NK-92 treated with Interleukin-12 subunit alpha and Interleukin-12 subunit beta, amount 100 ng/mL, for 24 hours (cell line): ENCODE measurements around the gene ABCG1.
A peak's percentile ranks its signal among the peaks of the same experiment; 100 is the strongest.

Experiments used
- DNase-seq: peaks from one replicate; lab custom pipeline; 2025; lab: John Stamatoyannopoulos, UW

Gene ABCG1

DNA sequence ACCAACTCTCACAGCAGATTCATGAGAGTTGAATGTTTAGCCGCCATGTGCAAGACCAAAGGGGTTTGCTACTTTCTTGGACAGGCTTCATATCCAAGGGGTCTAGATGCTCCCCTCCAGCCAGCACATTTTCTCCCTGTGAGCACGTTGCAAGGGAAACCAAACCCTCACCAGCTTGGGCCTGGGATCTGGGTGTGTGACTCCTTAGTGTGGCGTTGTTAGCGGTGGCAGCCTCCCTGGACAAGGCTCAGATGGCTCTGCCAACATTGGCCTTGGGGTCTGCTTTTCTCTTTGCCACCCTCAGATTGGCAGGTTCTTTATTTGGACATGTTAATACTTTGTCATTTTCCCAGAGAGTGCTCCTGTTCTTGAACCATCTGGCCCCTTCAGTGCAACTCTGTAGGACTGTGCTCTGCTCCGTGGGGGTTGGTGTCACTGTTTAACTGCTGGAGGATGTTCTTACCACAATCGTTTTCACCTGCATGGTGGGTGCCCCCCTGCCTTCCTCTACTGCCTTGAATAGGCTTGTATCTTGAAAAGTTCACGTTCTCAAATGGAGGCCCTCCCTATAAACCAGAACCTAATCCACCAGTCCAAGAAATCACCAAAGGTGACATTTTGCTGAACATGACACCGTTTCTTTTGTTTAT, 13.4 kb downstream of the ABCG1 start:
- peak; percentile 29 for DNase-seq

DNA sequence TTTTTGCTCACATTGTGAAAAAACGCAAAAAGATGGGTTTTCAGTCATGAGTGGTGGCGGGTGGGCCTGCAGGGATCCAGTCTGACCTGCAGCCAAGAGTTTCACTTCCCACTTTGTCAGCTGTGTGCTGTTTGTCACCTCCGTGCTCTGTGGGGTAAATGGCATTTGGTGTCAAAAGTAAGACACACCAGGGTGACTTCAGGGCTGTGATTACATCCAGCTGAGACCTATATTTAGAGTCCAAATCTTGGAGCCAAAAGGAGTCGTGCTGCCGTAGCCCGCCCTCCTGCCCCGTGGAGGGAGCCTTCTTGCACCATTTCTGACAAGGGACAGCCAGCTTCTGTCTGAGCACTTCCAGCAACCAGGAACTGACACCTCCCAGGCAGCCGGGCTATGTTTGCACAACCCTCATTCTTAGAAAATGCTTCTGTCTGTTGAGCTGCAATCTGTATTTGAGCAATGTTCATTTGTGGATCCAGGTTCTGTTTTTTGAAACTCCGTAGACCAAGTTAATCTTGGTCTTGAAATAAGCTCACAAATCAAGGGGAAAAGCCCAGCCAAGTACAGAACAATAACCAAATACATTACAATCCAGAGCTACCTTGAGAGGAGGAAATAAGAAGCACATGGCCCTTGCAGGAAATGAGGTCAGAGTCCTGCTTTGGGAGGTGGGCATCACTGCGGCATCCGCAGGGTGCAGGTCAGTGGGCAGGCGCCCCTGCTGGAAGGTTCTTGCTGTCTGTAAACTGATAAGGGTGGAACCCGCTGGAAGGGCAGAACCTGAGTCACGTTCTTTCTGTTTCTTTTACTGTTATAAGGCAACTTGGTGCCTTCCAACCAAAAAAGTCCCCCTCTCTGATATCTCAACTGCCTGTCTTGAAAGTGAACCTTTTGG, 14.4 kb downstream of the ABCG1 start:
- DNase-seq, result peak; percentile 39

DNA sequence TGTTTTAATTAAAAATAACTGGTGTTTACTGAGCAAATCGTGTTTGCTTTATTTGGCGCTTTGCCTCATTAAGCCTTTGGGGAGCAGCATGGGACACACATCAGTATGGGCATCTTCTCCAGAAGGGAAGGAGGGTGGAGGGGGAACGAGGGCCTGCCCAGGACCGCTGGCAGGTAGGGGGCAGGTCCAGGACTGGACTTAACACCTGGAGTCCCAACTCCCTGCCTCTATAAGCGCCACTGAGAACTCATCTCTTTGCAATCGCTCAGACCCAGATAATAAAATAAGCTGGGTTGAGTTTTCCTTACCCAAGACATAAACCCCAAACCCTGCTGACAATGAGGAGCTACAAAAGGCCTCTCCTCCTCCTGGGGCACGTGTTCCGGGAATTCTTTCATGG, 15.1 kb downstream of the ABCG1 start:
- no peak for DNase-seq

DNA sequence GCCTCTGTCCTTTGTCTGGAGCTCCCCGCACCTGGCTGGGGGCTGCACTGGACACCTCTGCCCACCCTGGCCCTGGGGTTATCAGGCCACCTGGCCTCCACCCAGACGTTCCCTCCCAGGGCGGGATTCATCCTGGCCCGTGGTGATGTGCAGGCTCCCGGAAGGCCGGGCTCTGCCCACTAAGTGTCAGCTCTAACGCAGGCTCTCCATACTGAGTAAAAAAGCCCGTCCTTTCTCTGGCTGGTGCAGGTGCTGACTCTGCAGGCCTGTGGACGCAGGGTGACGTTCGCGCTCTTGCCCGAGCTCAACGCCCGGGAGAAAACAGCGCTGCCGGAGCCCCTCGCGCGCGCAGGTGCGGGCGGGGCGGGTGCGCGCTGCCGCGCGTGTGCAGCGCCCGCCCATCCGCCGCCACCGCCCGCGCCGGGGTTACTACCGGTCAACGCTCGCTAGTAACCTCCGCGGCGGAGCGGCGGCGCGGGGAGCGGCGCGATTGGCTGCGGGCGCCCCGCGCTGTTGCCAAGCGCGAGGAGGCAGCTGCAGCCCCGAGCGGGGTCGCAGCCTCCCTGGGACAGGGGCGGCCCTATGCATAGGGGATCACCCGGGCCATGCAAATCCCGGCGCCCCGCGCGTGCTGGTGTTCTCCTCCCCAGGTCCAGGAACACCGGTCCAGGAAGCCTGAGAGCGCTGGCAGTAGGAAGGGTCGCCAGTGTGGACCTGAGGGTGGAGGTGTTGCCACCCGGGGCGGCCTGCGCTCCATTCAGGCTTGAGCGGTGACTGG, 15.7 kb downstream of the ABCG1 start:
- DNase-seq, result peak; percentile 63

DNA sequence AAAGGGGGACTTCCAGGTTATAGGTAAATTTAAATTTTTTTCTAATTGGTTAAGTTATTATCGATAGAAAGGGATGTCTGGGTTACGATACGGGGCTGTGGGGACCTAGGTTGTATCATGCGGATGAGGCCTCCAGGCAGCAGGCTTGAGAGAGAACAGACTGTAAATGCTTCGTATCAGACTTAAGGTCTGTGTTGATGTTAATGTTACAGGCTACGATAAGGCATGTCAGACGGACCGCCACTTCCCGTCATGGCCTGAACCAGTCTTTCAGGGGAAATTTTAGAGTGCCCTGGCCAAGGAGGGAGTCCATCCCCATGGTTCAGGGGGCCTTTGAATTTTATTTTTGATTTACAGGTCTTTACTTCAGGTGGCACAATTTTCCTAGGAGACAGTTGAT, 16.7 kb downstream of the ABCG1 start:
- DNase-seq, result no peak

DNA sequence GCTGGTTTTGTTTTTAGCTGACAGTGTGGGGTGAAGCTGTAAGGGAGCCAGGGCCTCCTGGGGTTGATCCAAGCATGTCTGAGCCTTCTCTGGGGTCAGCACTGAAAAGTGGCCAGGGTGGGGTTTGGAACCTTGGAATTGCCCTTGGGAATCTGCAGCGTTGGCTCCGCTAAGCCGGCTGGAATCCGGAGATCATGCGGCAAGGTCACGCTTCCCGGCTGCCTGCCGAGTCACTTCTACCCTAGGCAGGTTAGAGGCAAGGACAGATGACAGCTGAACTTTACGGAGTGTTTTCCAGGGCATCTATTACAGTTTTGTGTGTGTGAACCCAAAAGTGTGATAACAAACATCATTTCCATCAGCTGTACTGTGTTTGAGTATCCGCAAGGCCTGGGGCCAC, 17.1 kb downstream of the ABCG1 start:
- DNase-seq, result no peak

DNA sequence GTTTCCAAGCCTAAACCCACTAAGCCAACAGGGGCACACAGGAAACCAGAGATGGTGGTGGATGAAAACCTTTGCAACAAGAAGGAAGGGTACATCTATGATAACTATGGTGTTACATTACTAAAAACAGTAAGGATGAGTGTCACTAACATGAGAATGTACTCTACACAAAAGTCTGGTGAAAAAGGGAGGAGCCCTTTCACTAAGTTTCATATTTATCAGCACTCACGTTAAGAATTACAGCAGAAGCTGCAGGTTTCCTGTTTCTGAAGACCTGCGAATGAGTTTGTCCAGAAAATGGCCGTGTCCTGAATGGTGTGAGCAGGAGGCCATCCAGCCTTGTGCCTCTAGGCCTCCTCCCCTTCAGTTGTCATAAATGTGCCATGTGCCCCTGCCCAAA, 17.8 kb downstream of the ABCG1 start:
- no peak for DNase-seq

DNA sequence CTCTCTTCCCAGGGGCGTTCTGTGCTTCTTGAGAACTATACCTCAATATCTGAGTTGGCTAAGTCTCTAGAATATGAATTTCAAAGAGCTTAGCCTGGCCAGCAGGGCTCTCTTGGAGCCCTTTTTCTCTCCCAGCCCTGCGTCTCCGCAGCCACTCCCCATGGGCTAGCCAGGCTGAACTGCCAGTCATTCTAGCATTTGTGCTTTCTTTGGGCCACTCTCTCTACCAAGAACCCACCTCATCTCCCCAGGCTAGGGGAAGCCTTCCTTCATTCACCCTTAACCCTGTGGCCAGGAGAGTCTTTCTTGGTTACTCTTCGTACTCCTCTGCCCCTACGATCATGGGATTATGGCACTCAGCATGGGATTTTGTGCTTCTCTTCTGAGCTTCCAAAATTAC, 18.2 kb downstream of the ABCG1 start:
- DNase-seq, result no peak

DNA sequence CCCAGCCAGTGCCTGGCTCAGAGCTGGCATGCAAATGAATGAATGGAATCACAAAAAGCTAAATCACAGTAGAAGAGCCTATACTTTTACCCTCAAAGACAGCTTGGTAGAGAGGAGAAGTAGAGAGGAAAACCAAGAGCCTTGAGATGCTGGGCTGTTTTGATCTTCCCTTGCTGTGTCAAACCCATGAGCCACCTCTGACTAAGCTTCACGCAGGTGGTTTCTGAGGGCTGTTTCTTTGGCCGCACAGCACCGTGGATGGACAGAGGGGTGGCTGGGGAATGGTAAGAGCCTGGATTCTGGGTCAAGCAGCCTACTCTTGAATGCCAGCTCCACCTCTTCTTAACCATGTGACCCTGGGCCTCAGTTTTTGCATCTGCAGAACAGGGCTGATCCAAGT, 18.6 kb downstream of the ABCG1 start:
- peak; percentile 68 for DNase-seq

DNA sequence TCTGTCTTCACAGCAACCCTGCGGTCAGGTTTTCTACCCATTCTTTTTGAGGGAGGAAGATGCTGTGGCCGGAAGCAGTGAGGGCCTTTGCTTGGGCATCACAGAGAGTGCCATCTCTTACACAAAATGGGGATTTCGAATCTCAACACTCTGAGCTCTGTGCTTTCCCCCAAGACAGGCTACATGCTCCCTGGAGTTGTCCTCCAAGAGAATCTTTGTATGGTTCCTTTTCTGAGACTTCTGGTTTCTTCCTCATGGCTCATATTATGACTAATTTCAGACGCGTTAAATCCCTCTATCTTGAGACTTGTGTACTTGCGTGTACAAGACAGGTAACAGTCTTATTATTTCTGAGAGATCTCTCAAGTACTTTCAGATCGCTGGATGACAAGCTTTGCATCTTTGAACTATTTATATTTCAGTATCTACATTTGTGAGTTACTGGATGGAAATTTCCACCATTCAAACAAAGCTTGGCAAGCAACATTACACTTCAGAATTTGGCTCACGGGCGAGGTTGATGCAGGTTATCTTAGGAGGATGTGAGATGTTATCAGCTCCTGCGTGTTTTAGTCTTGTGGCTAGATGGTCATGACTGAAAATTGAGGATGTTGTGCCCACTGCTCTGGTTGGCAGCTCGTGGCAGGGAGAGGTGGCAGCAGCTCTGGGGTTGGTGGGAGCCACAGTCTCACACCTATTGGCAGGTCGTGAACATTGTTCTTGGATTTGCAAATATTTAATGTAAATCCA, 19.4 kb downstream of the ABCG1 start:
- peak; percentile 49 for DNase-seq

DNA sequence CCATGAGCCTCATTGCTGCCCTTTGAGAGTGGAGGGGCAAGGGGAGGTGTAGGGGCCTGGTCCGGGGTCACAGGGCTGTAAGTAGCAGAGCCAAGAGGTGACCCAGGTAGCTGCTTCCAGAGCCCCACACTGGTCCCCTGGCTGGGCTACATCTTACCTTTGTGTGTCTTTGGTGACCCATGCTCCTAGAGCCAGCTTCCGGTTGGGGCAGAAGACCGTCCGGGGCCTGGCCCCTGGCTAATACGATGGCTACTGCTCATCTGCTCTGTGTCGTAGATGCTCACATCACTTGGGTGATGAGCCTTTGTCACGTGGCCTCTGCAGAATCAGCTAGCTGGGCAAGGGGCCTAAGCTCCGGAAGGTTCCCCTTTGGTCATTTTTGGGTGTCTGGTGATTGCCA, 20.6 kb downstream of the ABCG1 start:
- DNase-seq, result no peak

DNA sequence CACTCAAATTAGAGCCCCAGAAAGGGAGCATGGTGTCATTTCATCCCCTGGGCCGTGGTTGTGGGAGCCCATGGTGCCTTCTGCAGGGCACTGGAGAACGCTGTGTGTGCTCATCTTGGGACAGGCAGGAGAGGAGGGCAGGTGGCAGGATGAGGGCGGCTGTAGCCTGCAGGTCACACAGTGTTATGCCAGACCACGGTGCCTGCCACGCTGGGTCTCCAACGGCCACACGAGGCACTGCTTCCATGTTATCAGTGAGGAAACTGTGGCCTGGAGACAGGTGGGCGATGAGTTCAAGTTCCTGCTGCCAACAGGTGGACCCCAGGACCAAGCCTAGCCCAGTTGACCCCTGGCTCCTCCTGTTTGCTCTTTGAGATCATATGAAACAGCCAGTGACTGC, 21.0 kb downstream of the ABCG1 start:
- DNase-seq, result no peak

DNA sequence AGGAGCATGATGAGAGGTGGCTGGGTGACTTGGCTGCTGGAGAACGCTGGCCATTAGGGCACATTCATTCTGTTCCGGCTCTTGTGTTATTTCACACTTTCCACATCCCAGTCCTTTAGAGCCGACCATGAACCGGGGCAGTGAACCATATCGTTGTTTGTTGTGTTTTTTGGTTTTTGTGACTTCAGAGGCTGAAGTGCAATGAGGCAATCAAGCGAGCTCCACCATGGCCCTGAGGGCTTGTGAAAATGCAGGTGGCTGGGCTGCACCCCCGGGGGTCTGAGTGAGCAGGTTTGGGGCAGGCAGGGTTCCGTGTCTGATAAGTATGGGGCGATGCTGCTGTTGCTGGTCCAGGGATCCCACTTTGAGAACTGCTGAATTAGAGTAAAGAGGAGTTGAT, 23.7 kb downstream of the ABCG1 start:
- no peak for DNase-seq

DNA sequence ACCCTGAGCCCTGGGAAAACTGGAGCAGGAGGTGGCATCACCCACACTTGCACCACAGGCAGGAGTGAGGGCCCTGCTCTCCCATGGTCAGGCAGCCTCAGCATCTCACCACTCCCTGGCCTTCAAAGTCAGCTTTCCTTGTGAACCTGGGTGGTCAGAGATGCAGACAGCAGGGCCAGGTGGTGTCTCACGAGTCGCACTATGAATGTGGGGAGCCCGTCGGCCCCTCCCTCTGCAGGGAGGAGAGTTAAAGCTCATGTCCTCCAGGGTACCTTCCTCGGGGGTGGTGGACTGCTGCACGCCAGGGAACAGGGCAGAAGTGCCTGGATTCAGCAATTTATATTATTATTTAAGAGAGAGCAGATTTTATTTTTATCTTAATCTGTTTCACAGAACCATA, 24.1 kb downstream of the ABCG1 start:
- no peak for DNase-seq

DNA sequence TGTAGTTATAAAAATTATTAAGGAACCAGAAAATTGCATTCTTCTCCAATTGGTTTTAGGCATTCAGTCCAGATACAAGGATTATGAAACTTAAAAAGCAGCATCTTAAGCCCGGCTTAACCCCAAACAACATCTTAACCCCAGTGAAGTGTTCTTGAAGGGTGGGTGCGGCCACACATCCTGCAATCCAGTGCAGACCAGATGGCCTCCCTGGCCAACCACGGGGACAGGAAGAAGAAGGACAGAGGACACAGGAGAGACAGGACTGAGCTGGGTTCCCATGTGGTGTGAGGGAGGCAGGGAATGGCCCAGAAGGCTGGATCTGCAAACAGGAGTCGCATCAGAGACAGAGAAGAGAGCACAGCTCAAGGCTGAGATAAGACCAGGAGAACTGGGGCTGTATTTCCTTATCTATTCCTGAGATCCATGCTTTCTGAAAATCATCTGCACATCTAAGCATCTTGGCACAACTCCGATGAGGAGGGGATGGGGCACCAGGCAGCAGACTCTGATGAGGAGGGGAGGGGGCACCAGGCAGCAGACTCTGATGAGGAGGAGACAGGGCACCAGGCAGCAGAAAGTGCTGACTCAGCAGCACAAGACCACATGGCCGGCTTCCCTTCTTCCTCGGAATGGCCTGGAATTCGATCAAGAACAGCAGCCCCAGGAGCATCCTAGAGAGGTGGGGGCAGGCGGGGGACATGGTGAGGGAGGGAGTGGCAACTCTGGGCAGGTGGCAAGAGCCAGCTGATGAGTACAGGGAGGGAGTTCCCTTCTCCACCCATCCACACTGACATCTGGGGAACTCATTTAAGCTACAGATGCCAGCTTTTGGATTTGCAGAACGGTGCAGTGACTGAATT, 26.6 kb downstream of the ABCG1 start:
- no peak for DNase-seq

DNA sequence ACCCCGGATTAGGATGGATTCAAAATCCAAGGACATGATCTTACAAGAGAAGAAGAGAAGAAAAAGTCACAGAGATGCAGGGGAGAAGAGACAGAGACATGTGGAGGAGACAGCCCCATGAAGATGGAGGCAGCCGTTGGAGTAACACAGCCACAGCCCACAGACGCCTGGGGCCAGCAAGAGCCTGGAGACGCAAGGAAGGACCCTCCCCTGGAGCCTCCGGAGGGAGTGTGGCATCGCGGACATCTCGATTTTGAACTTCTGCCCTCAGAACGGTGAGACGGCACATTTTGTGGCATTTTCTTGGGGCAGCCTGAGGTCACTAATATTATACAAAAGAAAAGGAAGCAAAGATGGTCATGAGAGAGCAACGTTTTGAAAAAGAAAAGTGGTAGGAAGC, 28.8 kb downstream of the ABCG1 start:
- DNase-seq, result no peak

DNA sequence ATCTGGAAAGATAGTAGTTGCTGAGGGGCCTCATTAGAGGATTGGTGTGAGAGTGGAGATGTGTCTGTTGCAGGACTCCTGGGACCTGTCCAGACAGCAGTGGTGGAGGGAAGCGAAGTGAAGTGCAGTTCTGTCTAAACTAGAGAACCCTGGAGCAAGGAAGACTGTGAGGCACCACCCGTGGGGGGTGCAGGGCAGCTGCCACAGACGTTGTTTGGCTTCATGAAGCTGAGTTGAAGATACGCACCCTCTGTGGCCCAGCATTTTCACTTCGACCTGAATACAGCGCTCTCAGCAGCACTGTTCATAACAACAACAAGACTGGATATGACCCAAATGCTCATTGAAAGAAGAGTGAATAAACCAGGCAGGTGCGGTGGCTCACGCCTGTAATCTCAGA, 29.3 kb downstream of the ABCG1 start:
- no peak for DNase-seq

DNA sequence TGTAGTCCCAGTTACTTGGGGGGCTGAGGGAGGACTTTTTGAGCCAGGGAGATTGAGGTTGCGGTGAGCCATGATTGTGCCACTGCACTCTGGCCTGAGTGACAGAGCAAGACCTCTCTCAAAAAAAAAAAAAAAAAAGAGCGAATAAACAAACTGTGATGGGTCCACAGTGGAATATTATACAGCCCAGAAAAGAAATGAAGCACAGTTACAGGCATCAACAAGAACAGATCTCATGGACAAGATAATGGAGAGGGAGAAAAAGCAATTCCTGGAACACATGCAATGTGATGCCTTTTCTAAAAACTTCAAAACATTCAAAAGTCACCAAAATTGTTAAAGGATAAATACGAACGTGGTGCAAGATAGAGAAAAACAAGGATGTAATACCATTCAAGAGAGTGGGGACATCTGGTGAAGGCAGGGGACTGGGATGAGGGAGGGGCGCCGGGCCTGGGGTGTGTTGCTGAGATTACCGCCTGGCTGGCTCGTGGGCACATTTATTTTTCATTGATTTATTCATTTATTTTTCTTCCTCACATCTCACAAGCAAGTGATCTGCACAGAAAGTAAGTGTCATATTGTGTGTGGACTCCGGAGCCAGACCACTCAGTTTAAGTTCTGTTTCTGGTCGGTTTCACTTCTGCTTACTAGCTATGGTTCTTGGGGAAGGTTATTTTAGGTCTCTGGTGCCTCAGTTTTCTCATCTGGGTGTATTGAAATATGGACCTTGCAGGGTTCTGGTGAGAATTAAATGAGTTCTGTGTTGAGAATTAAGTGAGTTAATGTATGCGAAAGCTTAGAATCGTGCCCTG, 30.1 kb downstream of the ABCG1 start:
- DNase-seq, result no peak

DNA sequence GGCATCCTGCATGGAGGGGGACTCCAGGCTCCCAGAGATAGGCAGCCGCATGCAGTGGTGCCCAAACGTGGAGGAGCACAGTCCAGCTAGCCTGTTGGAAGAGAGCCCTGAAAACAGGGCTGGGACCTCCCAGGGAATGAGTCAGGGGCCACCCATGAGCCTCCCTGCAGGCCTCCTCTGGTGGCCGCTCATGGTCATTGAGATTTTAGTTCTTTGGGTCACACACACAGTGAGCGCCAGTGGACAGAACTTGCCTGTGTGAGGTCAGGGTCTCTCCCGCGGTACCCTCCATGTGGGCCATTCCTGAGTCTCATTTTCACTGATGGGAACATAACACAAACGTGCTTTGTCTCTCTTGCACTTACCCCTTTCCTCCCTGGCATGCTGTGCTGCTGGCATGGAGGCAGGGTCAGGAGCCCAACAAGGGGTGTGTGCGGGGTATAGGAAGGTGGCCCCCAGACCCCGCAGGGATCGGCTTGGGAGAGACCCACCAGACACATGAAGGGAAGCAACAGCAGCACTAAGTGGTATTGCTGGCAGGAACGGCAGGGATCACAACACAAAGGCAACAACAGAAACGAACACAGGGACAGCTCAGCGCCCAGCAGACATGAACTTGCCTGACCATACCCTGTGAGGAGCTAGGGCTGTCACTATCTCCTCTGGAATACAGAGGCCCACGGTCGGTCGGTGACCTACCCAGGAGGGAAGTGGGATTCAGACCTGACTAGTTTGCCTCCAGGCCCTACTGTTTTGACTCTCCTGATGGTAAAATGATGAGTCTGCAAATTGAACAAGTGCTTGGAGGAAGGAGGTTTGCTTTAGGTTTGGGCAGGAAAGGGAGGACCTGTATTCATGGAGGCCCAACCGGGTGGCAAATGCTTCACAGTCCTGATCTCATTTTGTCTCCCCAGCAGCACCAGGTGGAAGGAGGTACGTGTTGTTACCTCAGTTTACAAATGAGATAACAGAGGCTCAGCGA, 31.8 kb downstream of the ABCG1 start:
- DNase-seq, result no peak
